ENCODE results near the gene CHCHD4.

DNA sequence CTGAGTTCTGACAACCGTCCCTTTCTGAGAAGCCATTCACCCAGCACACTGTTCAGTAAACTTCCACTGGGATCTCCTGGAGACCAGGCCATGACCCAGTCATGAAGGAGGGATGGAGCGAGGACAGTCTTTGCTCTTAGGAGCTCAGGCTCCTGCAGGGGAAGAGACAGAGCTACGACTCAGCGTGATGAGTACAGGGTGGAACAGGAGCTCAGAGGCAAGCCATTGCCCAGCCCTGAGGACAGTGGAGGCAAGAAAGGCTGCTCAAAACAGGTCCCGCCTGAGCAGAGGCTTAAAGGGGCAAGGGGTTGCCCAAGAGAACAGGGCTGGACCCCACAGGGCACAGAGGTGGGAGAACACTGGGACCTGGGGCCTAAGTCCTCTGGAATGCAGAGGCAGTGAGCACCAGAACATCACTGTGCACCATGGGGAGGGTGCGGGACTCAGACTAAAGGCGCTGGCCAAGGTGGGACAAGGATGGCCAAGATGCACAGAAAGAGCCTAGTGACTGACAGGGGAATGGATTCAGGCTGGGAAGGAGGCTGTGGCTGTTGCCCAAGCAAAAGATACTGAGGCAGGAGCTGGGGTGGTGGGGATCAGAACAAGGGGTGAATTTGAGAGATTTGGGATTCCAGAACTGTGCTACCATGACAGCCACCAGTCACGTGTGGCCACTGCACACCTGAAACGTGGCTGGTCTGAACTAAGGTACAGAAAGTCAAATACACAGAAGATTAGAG is 26.0 kb upstream of the CHCHD4 start:
- TF ChIP-seq, protein P1, sequence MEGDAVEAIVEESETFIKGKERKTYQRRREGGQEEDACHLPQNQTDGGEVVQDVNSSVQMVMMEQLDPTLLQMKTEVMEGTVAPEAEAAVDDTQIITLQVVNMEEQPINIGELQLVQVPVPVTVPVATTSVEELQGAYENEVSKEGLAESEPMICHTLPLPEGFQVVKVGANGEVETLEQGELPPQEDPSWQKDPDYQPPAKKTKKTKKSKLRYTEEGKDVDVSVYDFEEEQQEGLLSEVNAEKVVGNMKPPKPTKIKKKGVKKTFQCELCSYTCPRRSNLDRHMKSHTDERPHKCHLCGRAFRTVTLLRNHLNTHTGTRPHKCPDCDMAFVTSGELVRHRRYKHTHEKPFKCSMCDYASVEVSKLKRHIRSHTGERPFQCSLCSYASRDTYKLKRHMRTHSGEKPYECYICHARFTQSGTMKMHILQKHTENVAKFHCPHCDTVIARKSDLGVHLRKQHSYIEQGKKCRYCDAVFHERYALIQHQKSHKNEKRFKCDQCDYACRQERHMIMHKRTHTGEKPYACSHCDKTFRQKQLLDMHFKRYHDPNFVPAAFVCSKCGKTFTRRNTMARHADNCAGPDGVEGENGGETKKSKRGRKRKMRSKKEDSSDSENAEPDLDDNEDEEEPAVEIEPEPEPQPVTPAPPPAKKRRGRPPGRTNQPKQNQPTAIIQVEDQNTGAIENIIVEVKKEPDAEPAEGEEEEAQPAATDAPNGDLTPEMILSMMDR (conservative IDR thresholded peaks at IDR 0.05; ENCODE audit: low read depth in 2 of 2) = no peak
- TF ChIP-seq POLR2AphosphoS5 (IDR thresholded peaks at IDR 0.05; ENCODE audit: low read depth) (no peak), EZH2phosphoT487 (IDR thresholded peaks at IDR 0.05; ENCODE audit: unreplicated experiment) (no peak), CREB1 (CRISPR knock-in tag; IDR thresholded peaks at IDR 0.05; ENCODE audit: low read depth) (no peak), EZH2 (IDR thresholded peaks at IDR 0.05; ENCODE audit: low read depth, unreplicated experiment) (no peak), STAT1 (IDR thresholded peaks at IDR 0.05; ENCODE audit: unreplicated experiment) (no peak), JUNB (IDR thresholded peaks at IDR 0.05; ENCODE audit: unreplicated experiment) (no peak), ZNF331 (CRISPR knock-in tag; IDR thresholded peaks at IDR 0.05; ENCODE audit: low read depth) (no peak), ZNF114 (CRISPR knock-in tag; IDR thresholded peaks at IDR 0.05) (no peak), NANOG (IDR thresholded peaks at IDR 0.05; ENCODE audit: borderline replicate concordance) (no peak)
- TF ChIP-seq, protein P2, sequence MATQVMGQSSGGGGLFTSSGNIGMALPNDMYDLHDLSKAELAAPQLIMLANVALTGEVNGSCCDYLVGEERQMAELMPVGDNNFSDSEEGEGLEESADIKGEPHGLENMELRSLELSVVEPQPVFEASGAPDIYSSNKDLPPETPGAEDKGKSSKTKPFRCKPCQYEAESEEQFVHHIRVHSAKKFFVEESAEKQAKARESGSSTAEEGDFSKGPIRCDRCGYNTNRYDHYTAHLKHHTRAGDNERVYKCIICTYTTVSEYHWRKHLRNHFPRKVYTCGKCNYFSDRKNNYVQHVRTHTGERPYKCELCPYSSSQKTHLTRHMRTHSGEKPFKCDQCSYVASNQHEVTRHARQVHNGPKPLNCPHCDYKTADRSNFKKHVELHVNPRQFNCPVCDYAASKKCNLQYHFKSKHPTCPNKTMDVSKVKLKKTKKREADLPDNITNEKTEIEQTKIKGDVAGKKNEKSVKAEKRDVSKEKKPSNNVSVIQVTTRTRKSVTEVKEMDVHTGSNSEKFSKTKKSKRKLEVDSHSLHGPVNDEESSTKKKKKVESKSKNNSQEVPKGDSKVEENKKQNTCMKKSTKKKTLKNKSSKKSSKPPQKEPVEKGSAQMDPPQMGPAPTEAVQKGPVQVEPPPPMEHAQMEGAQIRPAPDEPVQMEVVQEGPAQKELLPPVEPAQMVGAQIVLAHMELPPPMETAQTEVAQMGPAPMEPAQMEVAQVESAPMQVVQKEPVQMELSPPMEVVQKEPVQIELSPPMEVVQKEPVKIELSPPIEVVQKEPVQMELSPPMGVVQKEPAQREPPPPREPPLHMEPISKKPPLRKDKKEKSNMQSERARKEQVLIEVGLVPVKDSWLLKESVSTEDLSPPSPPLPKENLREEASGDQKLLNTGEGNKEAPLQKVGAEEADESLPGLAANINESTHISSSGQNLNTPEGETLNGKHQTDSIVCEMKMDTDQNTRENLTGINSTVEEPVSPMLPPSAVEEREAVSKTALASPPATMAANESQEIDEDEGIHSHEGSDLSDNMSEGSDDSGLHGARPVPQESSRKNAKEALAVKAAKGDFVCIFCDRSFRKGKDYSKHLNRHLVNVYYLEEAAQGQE (IDR thresholded peaks at IDR 0.05; ENCODE audit: unreplicated experiment) = no peak
- TF ChIP-seq, protein P3, sequence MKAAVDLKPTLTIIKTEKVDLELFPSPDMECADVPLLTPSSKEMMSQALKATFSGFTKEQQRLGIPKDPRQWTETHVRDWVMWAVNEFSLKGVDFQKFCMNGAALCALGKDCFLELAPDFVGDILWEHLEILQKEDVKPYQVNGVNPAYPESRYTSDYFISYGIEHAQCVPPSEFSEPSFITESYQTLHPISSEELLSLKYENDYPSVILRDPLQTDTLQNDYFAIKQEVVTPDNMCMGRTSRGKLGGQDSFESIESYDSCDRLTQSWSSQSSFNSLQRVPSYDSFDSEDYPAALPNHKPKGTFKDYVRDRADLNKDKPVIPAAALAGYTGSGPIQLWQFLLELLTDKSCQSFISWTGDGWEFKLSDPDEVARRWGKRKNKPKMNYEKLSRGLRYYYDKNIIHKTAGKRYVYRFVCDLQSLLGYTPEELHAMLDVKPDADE (IDR thresholded peaks at IDR 0.05) = no peak
- TF ChIP-seq, protein P4, sequence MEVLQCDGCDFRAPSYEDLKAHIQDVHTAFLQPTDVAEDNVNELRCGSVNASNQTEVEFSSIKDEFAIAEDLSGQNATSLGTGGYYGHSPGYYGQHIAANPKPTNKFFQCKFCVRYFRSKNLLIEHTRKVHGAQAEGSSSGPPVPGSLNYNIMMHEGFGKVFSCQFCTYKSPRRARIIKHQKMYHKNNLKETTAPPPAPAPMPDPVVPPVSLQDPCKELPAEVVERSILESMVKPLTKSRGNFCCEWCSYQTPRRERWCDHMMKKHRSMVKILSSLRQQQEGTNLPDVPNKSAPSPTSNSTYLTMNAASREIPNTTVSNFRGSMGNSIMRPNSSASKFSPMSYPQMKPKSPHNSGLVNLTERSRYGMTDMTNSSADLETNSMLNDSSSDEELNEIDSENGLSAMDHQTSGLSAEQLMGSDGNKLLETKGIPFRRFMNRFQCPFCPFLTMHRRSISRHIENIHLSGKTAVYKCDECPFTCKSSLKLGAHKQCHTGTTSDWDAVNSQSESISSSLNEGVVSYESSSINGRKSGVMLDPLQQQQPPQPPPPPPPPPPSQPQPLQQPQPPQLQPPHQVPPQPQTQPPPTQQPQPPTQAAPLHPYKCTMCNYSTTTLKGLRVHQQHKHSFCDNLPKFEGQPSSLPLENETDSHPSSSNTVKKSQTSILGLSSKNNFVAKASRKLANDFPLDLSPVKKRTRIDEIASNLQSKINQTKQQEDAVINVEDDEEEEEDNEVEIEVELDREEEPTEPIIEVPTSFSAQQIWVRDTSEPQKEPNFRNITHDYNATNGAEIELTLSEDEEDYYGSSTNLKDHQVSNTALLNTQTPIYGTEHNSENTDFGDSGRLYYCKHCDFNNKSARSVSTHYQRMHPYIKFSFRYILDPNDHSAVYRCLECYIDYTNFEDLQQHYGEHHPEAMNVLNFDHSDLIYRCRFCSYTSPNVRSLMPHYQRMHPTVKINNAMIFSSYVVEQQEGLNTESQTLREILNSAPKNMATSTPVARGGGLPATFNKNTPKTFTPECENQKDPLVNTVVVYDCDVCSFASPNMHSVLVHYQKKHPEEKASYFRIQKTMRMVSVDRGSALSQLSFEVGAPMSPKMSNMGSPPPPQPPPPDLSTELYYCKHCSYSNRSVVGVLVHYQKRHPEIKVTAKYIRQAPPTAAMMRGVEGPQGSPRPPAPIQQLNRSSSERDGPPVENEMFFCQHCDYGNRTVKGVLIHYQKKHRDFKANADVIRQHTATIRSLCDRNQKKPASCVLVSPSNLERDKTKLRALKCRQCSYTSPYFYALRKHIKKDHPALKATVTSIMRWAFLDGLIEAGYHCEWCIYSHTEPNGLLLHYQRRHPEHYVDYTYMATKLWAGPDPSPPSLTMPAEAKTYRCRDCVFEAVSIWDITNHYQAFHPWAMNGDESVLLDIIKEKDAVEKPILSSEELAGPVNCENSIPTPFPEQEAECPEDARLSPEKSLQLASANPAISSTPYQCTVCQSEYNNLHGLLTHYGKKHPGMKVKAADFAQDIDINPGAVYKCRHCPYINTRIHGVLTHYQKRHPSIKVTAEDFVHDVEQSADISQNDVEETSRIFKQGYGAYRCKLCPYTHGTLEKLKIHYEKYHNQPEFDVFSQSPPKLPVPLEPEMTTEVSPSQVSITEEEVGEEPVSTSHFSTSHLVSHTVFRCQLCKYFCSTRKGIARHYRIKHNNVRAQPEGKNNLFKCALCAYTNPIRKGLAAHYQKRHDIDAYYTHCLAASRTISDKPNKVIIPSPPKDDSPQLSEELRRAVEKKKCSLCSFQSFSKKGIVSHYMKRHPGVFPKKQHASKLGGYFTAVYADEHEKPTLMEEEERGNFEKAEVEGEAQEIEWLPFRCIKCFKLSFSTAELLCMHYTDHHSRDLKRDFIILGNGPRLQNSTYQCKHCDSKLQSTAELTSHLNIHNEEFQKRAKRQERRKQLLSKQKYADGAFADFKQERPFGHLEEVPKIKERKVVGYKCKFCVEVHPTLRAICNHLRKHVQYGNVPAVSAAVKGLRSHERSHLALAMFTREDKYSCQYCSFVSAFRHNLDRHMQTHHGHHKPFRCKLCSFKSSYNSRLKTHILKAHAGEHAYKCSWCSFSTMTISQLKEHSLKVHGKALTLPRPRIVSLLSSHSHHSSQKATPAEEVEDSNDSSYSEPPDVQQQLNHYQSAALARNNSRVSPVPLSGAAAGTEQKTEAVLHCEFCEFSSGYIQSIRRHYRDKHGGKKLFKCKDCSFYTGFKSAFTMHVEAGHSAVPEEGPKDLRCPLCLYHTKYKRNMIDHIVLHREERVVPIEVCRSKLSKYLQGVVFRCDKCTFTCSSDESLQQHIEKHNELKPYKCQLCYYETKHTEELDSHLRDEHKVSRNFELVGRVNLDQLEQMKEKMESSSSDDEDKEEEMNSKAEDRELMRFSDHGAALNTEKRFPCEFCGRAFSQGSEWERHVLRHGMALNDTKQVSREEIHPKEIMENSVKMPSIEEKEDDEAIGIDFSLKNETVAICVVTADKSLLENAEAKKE (CRISPR knock-in tag; IDR thresholded peaks at IDR 0.05) = no peak

Data from GM23338 (cell line).